ENCODE measurements around the gene GPR153.

Gene GPR153

GRCh38 chr1:6253380-6253779 lies 7.5 kb downstream of the GPR153 start:
- Histone ChIP-seq H3K4me1 (ENCODE audit: insufficient read depth, insufficient read length) (no peaks in the 10 kb centered on the region), H3K4me3 (ENCODE audit: insufficient read length, low read depth) (no peak overlapping the region), H3K27me3 (ENCODE audit: insufficient read depth, insufficient read length) (peaks cover 34% of the 10 kb centered on the region), H3K9me3 (ENCODE audit: insufficient read depth, low read length) (no peaks in the 10 kb centered on the region), H3K36me3 (ENCODE audit: insufficient read depth, insufficient read length, low read length) (no peaks in the 10 kb centered on the region), H3K9ac (ENCODE audit: insufficient read length, low read depth) (no peak overlapping the region)
- TF ChIP-seq YY1 (IDR thresholded peaks at IDR 0.05; ENCODE audit: insufficient read depth, insufficient read length) (no peak), ZNF274 (IDR thresholded peaks at IDR 0.05; ENCODE audit: low read depth, low read length) (no peak), SUZ12 (IDR thresholded peaks at IDR 0.05; ENCODE audit: extremely low read depth, insufficient read depth, insufficient read length) (no peak)
- DNase-seq (ENCODE audit: low read depth, low spot score): no peak

GRCh38 chr1:6252374-6252710 lies 8.6 kb downstream of the GPR153 start:
- no peak for DNase-seq (ENCODE audit: low read depth, low spot score)
- Histone ChIP-seq H3K27me3 (ENCODE audit: insufficient read depth, insufficient read length) (peaks cover 45% of the 10 kb centered on the region), H3K4me1 (ENCODE audit: insufficient read depth, insufficient read length) (no peaks in the 10 kb centered on the region), H3K9ac (ENCODE audit: insufficient read length, low read depth) (no peak overlapping the region), H3K9me3 (ENCODE audit: insufficient read depth, low read length) (no peaks in the 10 kb centered on the region), H3K4me3 (ENCODE audit: insufficient read length, low read depth) (no peak overlapping the region), H3K36me3 (ENCODE audit: insufficient read depth, insufficient read length, low read length) (no peaks in the 10 kb centered on the region)
- TF ChIP-seq YY1 (IDR thresholded peaks at IDR 0.05; ENCODE audit: insufficient read depth, insufficient read length) (no peak), ZNF274 (IDR thresholded peaks at IDR 0.05; ENCODE audit: low read depth, low read length) (no peak), SUZ12 (IDR thresholded peaks at IDR 0.05; ENCODE audit: extremely low read depth, insufficient read depth, insufficient read length) (no peak)

GRCh38 chr1:6251681-6252373 lies 9.1 kb downstream of the GPR153 start:
- no peaks in the 10 kb centered on the region for H3K36me3 ChIP-seq (ENCODE audit: insufficient read depth, insufficient read length, low read length)
- H3K27me3 ChIP-seq (ENCODE audit: insufficient read depth, insufficient read length): peaks cover 50% of the 10 kb centered on the region
- DNase-seq (ENCODE audit: low read depth, low spot score): no peak
- H3K9ac ChIP-seq (ENCODE audit: insufficient read length, low read depth): no peak overlapping the region
- no peak for TF ChIP-seq ZNF274 (IDR thresholded peaks at IDR 0.05; ENCODE audit: low read depth, low read length)
- no peak for TF ChIP-seq YY1 (IDR thresholded peaks at IDR 0.05; ENCODE audit: insufficient read depth, insufficient read length)
- no peak for TF ChIP-seq SUZ12 (IDR thresholded peaks at IDR 0.05; ENCODE audit: extremely low read depth, insufficient read depth, insufficient read length)
- no peaks in the 10 kb centered on the region for H3K4me1 ChIP-seq (ENCODE audit: insufficient read depth, insufficient read length)
- H3K4me3 ChIP-seq (ENCODE audit: insufficient read length, low read depth): no peak overlapping the region
- H3K9me3 ChIP-seq (ENCODE audit: insufficient read depth, low read length): no peaks in the 10 kb centered on the region

GRCh38 chr1:6251233-6251632 lies 9.7 kb downstream of the GPR153 start:
- no peak for DNase-seq (ENCODE audit: low read depth, low spot score)
- Histone ChIP-seq H3K9ac (ENCODE audit: insufficient read length, low read depth) (no peak overlapping the region), H3K4me1 (ENCODE audit: insufficient read depth, insufficient read length) (no peaks in the 10 kb centered on the region), H3K36me3 (ENCODE audit: insufficient read depth, insufficient read length, low read length) (no peaks in the 10 kb centered on the region), H3K4me3 (ENCODE audit: insufficient read length, low read depth) (no peak overlapping the region), H3K27me3 (ENCODE audit: insufficient read depth, insufficient read length) (peaks cover 55% of the 10 kb centered on the region), H3K9me3 (ENCODE audit: insufficient read depth, low read length) (no peaks in the 10 kb centered on the region)
- TF ChIP-seq ZNF274 (IDR thresholded peaks at IDR 0.05; ENCODE audit: low read depth, low read length) (no peak), SUZ12 (IDR thresholded peaks at IDR 0.05; ENCODE audit: extremely low read depth, insufficient read depth, insufficient read length) (no peak), YY1 (IDR thresholded peaks at IDR 0.05; ENCODE audit: insufficient read depth, insufficient read length) (no peak)

- peaks cover 56% of the 10 kb centered on the region for H3K27me3 ChIP-seq (ENCODE audit: insufficient read depth, insufficient read length)
- no peak overlapping the region for H3K4me3 ChIP-seq (ENCODE audit: insufficient read length, low read depth)
- no peak for DNase-seq (ENCODE audit: low read depth, low spot score)
- H3K9me3 ChIP-seq (ENCODE audit: insufficient read depth, low read length): no peaks in the 10 kb centered on the region
- H3K4me1 ChIP-seq (ENCODE audit: insufficient read depth, insufficient read length): no peaks in the 10 kb centered on the region
- H3K36me3 ChIP-seq (ENCODE audit: insufficient read depth, insufficient read length, low read length): no peaks in the 10 kb centered on the region
- no peak overlapping the region for H3K9ac ChIP-seq (ENCODE audit: insufficient read length, low read depth)
- TF ChIP-seq SUZ12 (IDR thresholded peaks at IDR 0.05; ENCODE audit: extremely low read depth, insufficient read depth, insufficient read length): no peak
- no peak for TF ChIP-seq YY1 (IDR thresholded peaks at IDR 0.05; ENCODE audit: insufficient read depth, insufficient read length)
- TF ChIP-seq ZNF274 (IDR thresholded peaks at IDR 0.05; ENCODE audit: low read depth, low read length): no peak
Observed at GRCh38 chr1:6249739-6250689, 10.9 kb downstream of the GPR153 start.

- no peak for TF ChIP-seq YY1 (IDR thresholded peaks at IDR 0.05; ENCODE audit: insufficient read depth, insufficient read length)
- TF ChIP-seq ZNF274 (IDR thresholded peaks at IDR 0.05; ENCODE audit: low read depth, low read length): no peak
- TF ChIP-seq SUZ12 (IDR thresholded peaks at IDR 0.05; ENCODE audit: extremely low read depth, insufficient read depth, insufficient read length): no peak
- no peak overlapping the region for H3K4me3 ChIP-seq (ENCODE audit: insufficient read length, low read depth)
- H3K36me3 ChIP-seq (ENCODE audit: insufficient read depth, insufficient read length, low read length): no peaks in the 10 kb centered on the region
- DNase-seq (ENCODE audit: low read depth, low spot score): no peak
- H3K9me3 ChIP-seq (ENCODE audit: insufficient read depth, low read length): no peaks in the 10 kb centered on the region
- no peaks in the 10 kb centered on the region for H3K4me1 ChIP-seq (ENCODE audit: insufficient read depth, insufficient read length)
- no peak overlapping the region for H3K9ac ChIP-seq (ENCODE audit: insufficient read length, low read depth)
- peaks cover 62% of the 10 kb centered on the region for H3K27me3 ChIP-seq (ENCODE audit: insufficient read depth, insufficient read length)
Observed at GRCh38 chr1:6248932-6249738, 11.8 kb downstream of the GPR153 start.

Data from NT2/D1 (cell line).